NCI-H446 treated with DMSO at 0.1 percent for 48 hours (cell line): ENCODE measurements around the gene LCE5A.
"Not testable (repeated sequence)": the region's sequence is repeated elsewhere in the genome, so short reads cannot be mapped to it uniquely, and the experiment has no call there.

Source experiments
- DNase-seq: peaks from one replicate; lab custom pipeline; 2025; lab: John Stamatoyannopoulos, UW

Gene LCE5A

GRCh38 chr1:152516082-152516481 lies 5.5 kb downstream of the LCE5A start:
- no peak for DNase-seq

- DNase-seq: no peak
Measured at GRCh38 chr1:152517237-152517811, 6.7 kb downstream of the LCE5A start.

- no peak for DNase-seq
Measured at GRCh38 chr1:152519851-152520250, 9.2 kb downstream of the LCE5A start.

GRCh38 chr1:152520561-152521090 lies 10.0 kb downstream of the LCE5A start:
- DNase-seq: no peak

- DNase-seq: no peak
Measured at GRCh38 chr1:152525080-152525641, 14.6 kb downstream of the LCE5A start.

- DNase-seq: no peak
Measured at GRCh38 chr1:152533327-152533938, 22.8 kb downstream of the LCE5A start.

GRCh38 chr1:152535774-152536173 lies 25.2 kb downstream of the LCE5A start:
- DNase-seq: no peak

GRCh38 chr1:152537496-152537895 lies 26.9 kb downstream of the LCE5A start:
- no peak for DNase-seq

- no peak for DNase-seq
Measured at GRCh38 chr1:152539901-152540300, 29.3 kb downstream of the LCE5A start.

- no peak for DNase-seq
Measured at GRCh38 chr1:152543820-152544219, 33.2 kb downstream of the LCE5A start.

GRCh38 chr1:152546704-152547103 lies 36.1 kb downstream of the LCE5A start:
- no peak for DNase-seq

- DNase-seq: not testable (repeated sequence)
Measured at GRCh38 chr1:152548358-152548757, 37.8 kb downstream of the LCE5A start.
